Daoy (cell line): Measurements from ENCODE around the gene SLIT3. TPM values are rescaled to one million over a fixed set of nuclear protein-coding genes. Genes with fewer than 3 reads are reported as not detected.
"Not testable (repeated sequence)": the region's sequence is repeated elsewhere in the genome, so short reads cannot be mapped to it uniquely, and the experiment has no call there.

Experiments used
- DNase-seq: peaks from one replicate; pipeline ENCODE4 v3.0.0-alpha.2; 2015; ENCODE audit warnings: low read depth
- total RNA-seq: library from RNA; depleted of rRNA; stranded (reverse); fragments of >200 nt; shearing (Covaris generic); gene quantifications from 2 replicates; pipeline ENCODE4 v1.2.3, GENCODE V29; 2014

Gene SLIT3
- total RNA-seq, 1 experiment from 2014 or later, result 3.5 TPM

DNA sequence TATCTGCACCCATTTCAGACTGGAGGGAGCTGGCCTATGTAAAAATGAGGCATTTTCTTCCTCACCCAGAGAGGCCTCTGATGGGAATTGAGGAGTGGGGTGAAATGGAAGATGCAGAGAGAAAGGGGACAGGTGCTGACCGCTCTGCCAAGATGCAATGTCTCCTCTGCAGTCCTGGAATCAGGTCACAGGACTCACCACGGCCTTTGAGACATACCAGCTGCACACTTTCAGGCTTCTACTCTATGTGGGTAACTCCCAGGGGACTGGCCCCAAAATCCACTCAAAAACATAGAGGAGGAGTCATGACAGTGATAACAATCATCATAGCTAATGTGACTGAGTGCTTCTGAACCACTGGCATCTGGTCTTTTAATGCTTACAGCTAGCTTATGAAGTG lies 558.6 kb downstream of the SLIT3 start:
- DNase-seq, result not testable (repeated sequence)

GRCh38 chr5:168740811-168741213 lies 560.1 kb downstream of the SLIT3 start:
- DNase-seq, result no peak

DNA sequence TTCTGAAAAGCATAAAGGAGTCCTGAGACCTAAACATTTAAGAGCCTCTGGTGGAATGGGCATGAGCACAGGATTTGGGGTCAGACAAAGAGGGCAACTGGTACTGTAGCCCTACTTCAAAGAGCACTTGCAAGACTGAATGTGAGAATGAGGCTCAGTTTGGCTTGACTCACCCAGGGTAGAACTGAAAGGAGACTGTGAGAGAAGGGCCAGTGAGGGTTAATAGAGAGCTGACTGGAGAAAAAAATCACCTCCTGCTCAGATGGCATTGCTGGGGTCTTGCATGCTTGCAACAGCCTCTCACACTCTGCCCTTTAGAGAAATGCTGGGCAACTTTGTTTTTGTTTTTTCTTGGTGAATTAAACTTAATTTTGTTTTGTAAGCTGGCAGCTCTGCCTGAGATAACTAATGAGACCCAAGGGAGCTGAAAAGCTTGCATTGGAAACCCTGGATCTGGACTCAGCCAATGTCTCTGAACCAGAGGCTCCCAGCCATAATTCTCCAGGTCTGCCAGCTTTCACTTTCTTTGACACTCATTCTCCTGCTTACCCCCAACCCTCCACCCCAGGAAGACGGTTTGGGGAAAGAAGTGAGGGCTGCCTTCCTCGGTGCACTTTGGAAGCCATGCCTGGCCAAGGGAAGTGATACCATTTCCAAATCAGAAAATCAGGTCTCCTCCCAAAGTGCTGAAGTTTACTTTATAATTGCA lies 560.7 kb downstream of the SLIT3 start:
- DNase-seq, result no peak

- no peak for DNase-seq
These were observed 563.9 kb downstream of the SLIT3 start for GRCh38 chr5:168737066-168737465.

GRCh38 chr5:168736281-168736831 lies 564.6 kb downstream of the SLIT3 start:
- no peak for DNase-seq

GRCh38 chr5:168734620-168735300 lies 566.2 kb downstream of the SLIT3 start:
- DNase-seq, result peak; percentile 13

DNA sequence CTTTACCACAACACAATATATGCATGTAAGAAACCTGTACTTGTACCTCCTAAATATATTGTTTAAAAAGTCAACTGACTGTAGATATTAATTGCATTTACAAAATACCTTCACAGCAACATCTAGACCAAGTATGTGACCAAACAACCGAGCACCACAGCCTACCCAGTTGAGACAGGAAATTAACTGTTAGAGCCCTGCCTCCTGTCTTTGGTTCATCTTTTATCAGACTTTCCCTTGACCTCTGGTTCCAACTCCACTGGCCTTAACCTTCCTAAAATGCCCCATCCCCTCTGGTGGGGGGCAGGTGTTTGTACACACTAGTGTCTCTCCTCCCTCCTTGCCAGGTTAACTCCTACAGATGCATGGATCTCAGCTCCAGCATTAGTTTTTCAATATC lies 566.8 kb downstream of the SLIT3 start:
- DNase-seq, result no peak

- no peak for DNase-seq
These were observed 572.3 kb downstream of the SLIT3 start for GRCh38 chr5:168728546-168729211.

DNA sequence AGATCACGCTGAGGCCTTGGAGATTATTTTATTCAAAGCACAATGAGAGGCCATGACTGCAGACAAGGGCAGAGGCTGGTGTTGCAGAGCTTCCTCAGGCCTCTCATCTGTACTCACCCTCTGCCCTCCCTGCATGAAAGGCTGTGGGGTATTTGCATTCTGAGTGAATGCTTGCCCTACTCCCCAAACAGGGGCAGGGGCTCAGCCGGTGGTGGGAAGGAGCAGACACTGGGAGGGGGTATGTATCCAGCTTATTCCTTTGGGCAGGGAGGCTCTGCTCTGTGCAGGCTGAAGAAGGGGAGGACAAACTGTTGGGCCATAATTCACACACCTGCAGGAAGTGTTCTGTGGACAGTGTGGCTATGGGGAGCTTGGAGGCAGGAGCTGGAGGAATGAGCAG lies 573.4 kb downstream of the SLIT3 start:
- DNase-seq, result no peak

DNA sequence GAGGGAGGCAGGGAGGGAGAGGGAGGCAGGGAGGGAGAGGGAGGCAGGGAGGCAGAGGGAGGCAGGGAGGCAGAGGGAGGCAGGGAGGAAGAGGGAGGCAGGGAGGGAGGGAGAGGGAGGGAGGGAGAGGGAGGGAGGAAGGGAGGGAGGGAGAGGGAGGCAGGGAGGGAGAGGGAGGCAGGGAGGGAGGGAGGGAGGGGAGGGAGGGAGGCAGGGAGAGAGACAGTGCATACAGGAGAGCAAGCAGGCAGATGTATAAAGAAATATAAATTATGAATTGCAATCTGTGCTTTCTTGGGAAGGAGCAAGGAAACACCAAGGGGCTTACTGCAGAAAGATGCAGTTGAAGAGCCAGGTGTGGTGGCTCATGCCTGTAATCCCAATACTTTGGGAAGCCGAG lies 574.6 kb downstream of the SLIT3 start:
- DNase-seq, result no peak

- no peak for DNase-seq
These were observed 576.7 kb downstream of the SLIT3 start for GRCh38 chr5:168724227-168724626.

GRCh38 chr5:168723037-168723436 lies 577.9 kb downstream of the SLIT3 start:
- no peak for DNase-seq

GRCh38 chr5:168721966-168722365 lies 579.0 kb downstream of the SLIT3 start:
- no peak for DNase-seq

DNA sequence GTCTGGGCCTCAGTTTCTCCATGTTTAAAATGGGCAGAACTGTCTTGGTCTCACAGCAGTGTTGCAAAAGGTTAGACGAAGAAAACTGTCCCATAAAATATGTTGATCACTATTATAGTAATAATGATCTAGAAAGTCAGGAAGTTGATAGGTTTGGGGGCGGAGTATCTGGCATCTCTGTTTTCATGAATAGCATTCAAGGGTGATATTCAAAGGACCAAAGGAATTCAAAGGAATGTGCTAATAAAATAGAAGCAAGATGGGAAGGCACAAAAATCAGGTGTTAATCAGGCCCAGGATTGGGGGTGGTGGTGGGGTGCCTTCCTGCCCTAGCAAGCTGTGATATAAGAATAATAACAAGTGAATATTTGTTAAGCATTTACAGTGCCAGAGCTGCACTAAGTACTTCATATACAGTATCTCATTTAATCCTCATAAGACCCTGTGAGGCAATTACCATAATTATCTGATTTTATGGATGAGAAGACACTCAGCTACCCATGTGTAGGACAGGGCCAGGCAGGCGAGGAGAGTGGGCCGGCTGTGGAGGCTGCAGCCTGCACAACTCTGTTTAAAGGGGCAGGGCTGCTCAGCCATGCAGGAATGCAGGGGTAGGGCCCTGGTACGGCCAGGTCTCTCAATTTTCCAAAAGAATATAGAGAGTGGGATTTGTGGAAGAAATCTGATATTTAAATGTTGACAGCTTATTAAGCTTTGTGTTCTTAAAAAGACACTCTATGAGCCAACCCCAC lies 579.8 kb downstream of the SLIT3 start:
- no peak for DNase-seq

- DNase-seq, result no peak
These were observed 580.4 kb downstream of the SLIT3 start for GRCh38 chr5:168720575-168720974.

GRCh38 chr5:168714046-168714445 lies 586.9 kb downstream of the SLIT3 start:
- peak; percentile 64 for DNase-seq

- DNase-seq, result peak; percentile 37
These were observed 587.9 kb downstream of the SLIT3 start for GRCh38 chr5:168713051-168713450.

DNA sequence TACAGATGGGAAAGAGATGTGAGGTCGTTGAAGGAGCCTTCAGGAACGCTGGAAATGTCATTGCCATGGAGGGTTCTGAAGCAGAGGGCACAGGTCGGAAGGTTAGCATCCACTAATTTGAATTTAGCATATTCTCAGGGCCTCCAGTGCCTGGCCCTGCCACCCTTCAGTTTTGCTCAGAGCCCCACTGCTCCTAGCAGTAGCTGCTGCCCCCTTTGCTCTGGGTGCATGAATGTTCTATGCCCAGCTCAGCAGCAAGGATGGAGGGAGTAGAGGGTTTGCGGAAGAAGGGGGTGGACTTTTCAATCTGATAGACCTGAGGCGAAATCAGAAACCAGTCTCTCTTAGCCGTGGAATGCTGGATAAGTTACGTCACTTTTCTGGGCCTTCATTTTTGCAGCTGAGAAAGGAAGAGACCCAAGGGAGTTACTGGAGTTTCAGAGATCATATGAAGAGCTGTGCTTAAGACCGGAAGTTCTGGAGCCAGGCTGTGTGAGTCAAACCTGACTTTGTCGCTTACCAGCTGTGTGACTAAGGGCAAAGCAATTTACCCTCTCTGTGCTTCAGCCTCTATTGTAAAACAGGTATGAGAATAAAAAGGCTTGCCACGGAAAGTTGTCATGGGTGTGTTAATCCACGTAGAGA lies 588.5 kb downstream of the SLIT3 start:
- peak; percentile 97 for DNase-seq

- no peak for DNase-seq
These were observed 590.2 kb downstream of the SLIT3 start for GRCh38 chr5:168710706-168711105.

DNA sequence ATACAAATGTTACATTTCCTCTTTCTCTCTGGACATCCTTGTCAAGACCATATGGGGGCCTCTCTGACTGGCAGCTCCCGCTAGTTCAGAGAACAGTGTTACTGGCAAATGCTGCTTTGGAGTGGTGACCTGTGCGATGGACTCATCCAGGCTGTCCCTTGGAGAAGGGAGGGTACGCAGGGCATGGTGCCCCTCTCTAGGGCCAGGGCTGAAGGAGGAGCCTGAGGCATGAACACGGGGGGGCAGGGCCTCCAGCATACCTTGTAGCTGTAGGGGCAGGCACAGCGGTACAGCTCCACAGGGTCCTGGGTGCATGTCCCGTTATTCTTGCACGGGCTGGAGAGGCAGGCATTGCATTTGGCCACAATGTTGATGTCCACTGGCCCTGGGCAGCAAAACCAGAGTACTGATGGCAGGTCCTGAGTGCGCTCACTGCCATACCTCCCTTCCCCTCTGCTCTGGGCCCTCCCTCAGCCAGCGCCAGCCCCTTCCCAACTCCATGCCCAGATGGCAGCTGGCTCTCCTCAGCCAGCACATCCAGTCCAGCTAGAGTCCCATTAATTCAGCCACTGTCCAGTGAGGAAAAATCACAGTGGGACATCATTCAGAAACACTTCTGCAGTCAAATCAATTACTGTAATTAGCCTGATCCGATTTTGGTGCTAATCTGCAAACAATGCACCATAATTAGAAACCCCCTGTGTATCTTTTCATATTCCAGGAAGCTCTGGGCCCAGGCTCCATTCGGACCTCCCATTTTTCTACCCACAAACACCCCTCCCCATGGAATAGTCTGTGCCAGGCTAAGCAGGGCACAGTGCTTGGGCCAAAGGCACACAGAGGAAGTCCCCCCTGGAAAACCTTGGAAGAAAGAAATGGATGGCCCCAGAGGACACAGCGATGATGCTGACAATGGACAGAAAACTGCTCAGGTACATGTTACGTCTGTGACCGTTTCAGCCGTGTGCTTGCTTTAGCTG lies 592.9 kb downstream of the SLIT3 start:
- DNase-seq, result no peak
